Transverse colon (tissue), 4 donors: ENCODE measurements around the gene RBM10. TPM values are rescaled to one million over a fixed set of nuclear protein-coding genes. Genes with fewer than 3 reads are reported as not detected.

Source experiments
- DNase-seq: peaks from one replicate; pipeline ENCODE4 v3.0.0-alpha.2; 2019
- H3K27ac ChIP-seq, 4 donors: fragments of 200-600 bp; sonication (generic); 2 replicates each; pipeline ENCODE4 v1.5.1; 2016 to 2018; ENCODE audit warnings: inconsistent platforms in 4 of 4
- H3K27me3 ChIP-seq: fragments of 200-600 bp; sonication (generic); 2 replicates; pipeline ENCODE4 v1.5.1; 2017; ENCODE audit warnings: inconsistent platforms
- H3K36me3 ChIP-seq, 4 donors: fragments of 200-600 bp; sonication (generic); 2 replicates each; pipeline ENCODE4 v1.5.1; 2017 to 2019; ENCODE audit warnings: inconsistent platforms in 4 of 4
- H3K4me1 ChIP-seq, 4 donors: fragments of 200-600 bp; sonication (generic); 2 replicates each; pipeline ENCODE4 v1.5.1; 2017 to 2020; ENCODE audit warnings: inconsistent platforms in 4 of 4
- H3K4me3 ChIP-seq, 4 donors: fragments of 200-600 bp; sonication (generic); 1 replicate in 1 of 4; 2 replicates in 3 of 4; pipeline versions ENCODE4 v1.5.1 to v1.6.1; 2017 to 2019; ENCODE audit warnings: inconsistent platforms in 4 of 4
- H3K9me3 ChIP-seq, 2 donors: fragments of 200-600 bp; sonication (generic); 2 replicates each; pipeline ENCODE4 v1.5.1; 2017 to 2019; ENCODE audit warnings: inconsistent platforms in 2 of 2
- CTCF ChIP-seq, 5 experiments: fragments of 200-600 bp in 3 of 5; fragments of 450-650 bp in 2 of 5; sonication (generic) in 3 of 5; IDR thresholded peaks; 1 replicate in 2 of 5; 2 replicates in 3 of 5; pipeline ENCODE4 v1.5.1; 2016 to 2017; ENCODE audit warnings: antibody characterized with exemption in 5 of 5, inconsistent platforms in 3 of 5, mild to moderate bottlenecking in 2 of 5, moderate library complexity in 1 of 5
- EP300 ChIP-seq: sonication (generic); formaldehyde crosslinking; IDR thresholded peaks from one replicate; pipeline ENCODE4 v1.6.1; 2017; ENCODE audit warnings: antibody characterized with exemption, low read depth
- POLR2A ChIP-seq: fragments of 450-650 bp; IDR thresholded peaks from one replicate; pipeline ENCODE4 v1.6.1; 2016; ENCODE audit warnings: antibody characterized with exemption, mild to moderate bottlenecking, moderate library complexity
- POLR2AphosphoS5 ChIP-seq, 3 donors: sonication (generic); formaldehyde crosslinking; IDR thresholded peaks; one replicate each; pipeline ENCODE4 v1.6.1; 2016; ENCODE audit warnings: antibody characterized with exemption in 3 of 3
- WGBS, 2 donors: methylation state at CpG; one replicate each; pipeline ENCODE4 v1.1.5; 2018; ENCODE audit warnings: low coverage in 1 of 2; 5-methylcytosine and 5-hydroxymethylcytosine counted together
- in situ Hi-C, 4 donors: fragments of 200-750 bp; cut with MboI; loops; one replicate each; pipeline versions ENCODE4 v1.15.0 to v1.15.1; 2017; ENCODE audit warnings: low sequenced_read_pairs in 3 of 4, low pct_ligation_motif_present in 1 of 4, low pct_unique_long_range_greater_than_20kb in 1 of 4
- intact Hi-C: fragments of 100-400 bp; cut with DNase I; formaldehyde crosslinking; loops from one replicate; pipeline ENCODE4 v1.15.1; 2023; ENCODE audit warnings: low total_unique reads
- total RNA-seq, 4 donors: library from RNA; depleted of rRNA; stranded (reverse); fragments of >200 nt; gene quantifications; one replicate each; pipeline ENCODE4 v1.1.0, GENCODE V29; 2016

RBM10 gene
- total RNA-seq, 4 donors from 2014 or later, result 28.6 to 70.8 (median 31.5) TPM

GRCh38 chrX:47198026-47198686 lies 53.1 kb downstream of the RBM10 start:
- Histone ChIP-seq H3K27ac (no peak overlapping the region), H3K4me1 (peaks cover 26 to 51% (median 32%) of the 10 kb centered on the region in 4 donors), H3K36me3 (peaks cover 1 to 23% (median 3%) of the 10 kb centered on the region in 4 donors), H3K27me3 (no peaks in the 10 kb centered on the region), H3K4me3 (no peak overlapping the region), H3K9me3 (no peaks in the 10 kb centered on the region)
- in situ Hi-C loops (loop anchor here (10.0 to 25.0 kb wide), 4 partner anchors 187 to 327 kb away; no protein-coding TSS in a partner anchor), intact Hi-C loops (no loop called here)
- WGBS, 2 donors, result 86% methylated on average over 10 of the region's 10 CpGs; no CpG with 5 or more reads in 1 of the 2 donors
- DNase-seq, result no peak
- TF ChIP-seq POLR2AphosphoS5 (IDR thresholded peaks at IDR 0.05) (no peak), EP300 (no peak), CTCF (IDR thresholded peaks at IDR 0.05) (no peak), POLR2A (no peak)

GRCh38 chrX:47198687-47199080 lies 53.7 kb downstream of the RBM10 start:
- Histone ChIP-seq H3K4me1 (peaks cover 26 to 49% (median 30%) of the 10 kb centered on the region in 4 donors), H3K27ac (no peak overlapping the region), H3K27me3 (no peaks in the 10 kb centered on the region), H3K9me3 (no peaks in the 10 kb centered on the region), H3K36me3 (peaks cover 1 to 23% (median 3%) of the 10 kb centered on the region in 4 donors), H3K4me3 (no peak overlapping the region)
- WGBS, 2 donors, result 90% methylated on average over 15 of the region's 15 CpGs; no CpG with 5 or more reads in 1 of the 2 donors
- in situ Hi-C loops, result loop anchor here (10.0 to 25.0 kb wide), 4 partner anchors 186 to 326 kb away; no protein-coding TSS in a partner anchor
- intact Hi-C loops, result no loop called here
- TF ChIP-seq POLR2A (no peak), EP300 (no peak), CTCF (IDR thresholded peaks at IDR 0.05) (no peak), POLR2AphosphoS5 (IDR thresholded peaks at IDR 0.05) (no peak)
- DNase-seq, result no peak

- in situ Hi-C loops, result loop anchor here (10.0 to 25.0 kb wide), 4 partner anchors 186 to 326 kb away; no protein-coding TSS in a partner anchor
- H3K27ac ChIP-seq, result no peak overlapping the region
- intact Hi-C loops, result no loop called here
- H3K27me3 ChIP-seq, result no peaks in the 10 kb centered on the region
- 93% methylated on average over 10 of the region's 10 CpGs; no CpG with 5 or more reads in 1 of the 2 donors for WGBS, 2 donors
- DNase-seq, result no peak
- no peaks in the 10 kb centered on the region for H3K9me3 ChIP-seq
- H3K4me3 ChIP-seq, result no peak overlapping the region
- H3K4me1 ChIP-seq, result peaks cover 26 to 49% (median 30%) of the 10 kb centered on the region in 4 donors
- peaks cover 1 to 23% (median 3%) of the 10 kb centered on the region in 4 donors for H3K36me3 ChIP-seq
- TF ChIP-seq EP300 (no peak), POLR2AphosphoS5 (IDR thresholded peaks at IDR 0.05) (no peak), CTCF (IDR thresholded peaks at IDR 0.05) (no peak), POLR2A (no peak)
Measured at GRCh38 chrX:47199286-47199685, 54.3 kb downstream of the RBM10 start.

- peaks cover 18 to 36% (median 19%) of the 10 kb centered on the region in 4 donors for H3K4me1 ChIP-seq
- TF ChIP-seq CTCF (IDR thresholded peaks at IDR 0.05) (peak in 3 of 5 experiments; percentile 15 to 51 (median 27)), POLR2AphosphoS5 (IDR thresholded peaks at IDR 0.05) (no peak), EP300 (no peak), POLR2A (no peak)
- peak overlapping the region; percentile 26 to 60 (median 54) for H3K27ac ChIP-seq
- DNase-seq, result peak; percentile 55
- peaks cover 1 to 27% (median 3%) of the 10 kb centered on the region in 4 donors for H3K36me3 ChIP-seq
- in situ Hi-C loops (loop anchor here in 1 of 4 donors (25.0 kb wide), 1 partner anchor 337 kb away; no protein-coding TSS in a partner anchor), intact Hi-C loops (no loop called here)
- H3K27me3 ChIP-seq, result no peaks in the 10 kb centered on the region
- WGBS, 2 donors, result 77% methylated on average over 9 of the region's 9 CpGs; no CpG with 5 or more reads in 1 of the 2 donors
- H3K9me3 ChIP-seq, result no peaks in the 10 kb centered on the region
- H3K4me3 ChIP-seq, result no peak overlapping the region
Measured at GRCh38 chrX:47200385-47201150, 55.5 kb downstream of the RBM10 start.
